Right lobe of liver (tissue), 6 donors: ENCODE measurements around the gene OR13C2. TPM values are rescaled to one million over a fixed set of nuclear protein-coding genes. Genes with fewer than 3 reads are reported as not detected.

Experiments used
- ATAC-seq, 4 donors: fragments of 200-7000 bp; cut with Tn5 transposase; one replicate each; pipeline ENCODE4 v1.9.1; 2020; ENCODE audit warnings: mild to moderate bottlenecking in 4 of 4, moderate library complexity in 4 of 4
- DNase-seq, 3 donors: peaks; one replicate each; pipeline ENCODE4 v3.0.0-alpha.2; 2020
- H3K27ac ChIP-seq, 3 donors: fragments of 200-600 bp; one replicate each; pipeline ENCODE4 v1.8.0; 2022
- H3K27me3 ChIP-seq, 2 donors: fragments of 200-600 bp; one replicate each; pipeline ENCODE4 v1.8.0; 2022
- H3K36me3 ChIP-seq, 4 donors: fragments of 200-600 bp; sonication (generic) in 1 of 4; one replicate each; pipeline versions ENCODE4 v1.5.1 to v1.8.0; 2017 to 2022; ENCODE audit warnings: control low read depth in 1 of 4
- H3K4me1 ChIP-seq, 4 donors: fragments of 200-600 bp; sonication (generic) in 1 of 4; one replicate each; pipeline versions ENCODE4 v1.5.1 to v1.8.0; 2017 to 2022; ENCODE audit warnings: control low read depth in 1 of 4
- H3K4me3 ChIP-seq, 3 donors: fragments of 200-600 bp; one replicate each; pipeline ENCODE4 v1.8.0; 2022
- H3K9me3 ChIP-seq, 4 donors: fragments of 200-600 bp; sonication (generic) in 1 of 4; one replicate each; pipeline versions ENCODE4 v1.5.1 to v1.8.0; 2017 to 2022; ENCODE audit warnings: control low read depth in 1 of 4
- CTCF ChIP-seq, 4 donors: fragments of 200-600 bp in 3 of 4; fragments of 450-650 bp in 1 of 4; IDR thresholded peaks; one replicate each; pipeline versions ENCODE4 v1.5.1 to v1.8.0; 2016 to 2022; ENCODE audit warnings: antibody characterized with exemption in 4 of 4, mild to moderate bottlenecking in 2 of 4
- POLR2A ChIP-seq: fragments of 450-650 bp; IDR thresholded peaks from one replicate; pipeline ENCODE4 v1.6.1; 2017; ENCODE audit warnings: antibody characterized with exemption, mild to moderate bottlenecking
- WGBS: methylation state at CpG from one replicate; pipeline ENCODE4 v1.1.6; 2018; ENCODE audit warnings: low coverage, low lambda C conversion rate; ENCODE audit not compliant: insufficient coverage; ENCODE audit errors: missing lambda C conversion rate; 5-methylcytosine and 5-hydroxymethylcytosine counted together
- intact Hi-C, 2 donors: fragments of 100-400 bp; cut with DNase I; formaldehyde crosslinking; loops; one replicate each; pipeline versions ENCODE4 v1.11.2 to v1.14.1; 2022
- total RNA-seq, 6 experiments: library from RNA; depleted of rRNA in 2 of 6; stranded (reverse); fragments of >200 nt in 2 of 6; fragmentation: NEBNext Ultra II Directional in 3 of 6; extraction: Animal tissue kit (Norgen Biotek cat#: 25700) in 3 of 6; gene quantifications; one replicate each; pipeline versions ENCODE4 v1.1.0 to v1.2.4, GENCODE V29; 2016 to 2023
- donor health status: DM: no; HTN: yes; CAD: no.
- donor health status: DM: no; HTN: no; CAD: no.
- donor health status: DM: no; HTN: no; CAD: no.
- donor health status: DM: no; HTN: yes; CAD: no.
- donor health status: DM: no; HTN: yes; CAD: no.

Gene OR13C2
- total RNA-seq, 6 experiments from 2014 or later, result 0.40 to 1.0 TPM; not detected in 4

DNA sequence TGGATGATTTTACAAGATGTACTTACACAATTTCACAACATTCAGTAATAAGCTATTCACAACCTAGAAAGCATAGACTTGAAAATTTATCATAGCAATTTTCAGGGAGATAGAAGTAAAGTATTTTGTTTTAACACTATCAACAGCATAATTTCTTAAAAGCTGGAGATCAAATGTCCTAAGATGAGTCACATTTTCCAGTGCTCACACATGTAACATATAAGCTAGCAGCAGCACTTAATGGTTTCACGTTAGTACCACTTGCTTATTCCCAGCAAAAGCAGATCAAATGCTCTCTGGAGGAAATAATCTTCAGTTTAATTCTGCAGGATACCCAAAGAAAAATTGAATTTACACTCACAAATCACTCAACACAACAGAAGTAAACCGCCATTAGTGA, 30.0 kb downstream of the OR13C2 start:
- Histone ChIP-seq H3K36me3 (no peaks in the 10 kb centered on the region), H3K9me3 (no peaks in the 10 kb centered on the region), H3K27me3 (no peaks in the 10 kb centered on the region), H3K27ac (no peak overlapping the region), H3K4me1 (no peaks in the 10 kb centered on the region), H3K4me3 (no peak overlapping the region)
- intact Hi-C loops, result no loop called here
- DNase-seq (no peak), ATAC-seq (no peak)
- no peak for TF ChIP-seq POLR2A
- TF ChIP-seq CTCF (IDR thresholded peaks at IDR 0.05), result no peak
- WGBS, result 66% methylated on average over 2 of the region's 2 CpGs

DNA sequence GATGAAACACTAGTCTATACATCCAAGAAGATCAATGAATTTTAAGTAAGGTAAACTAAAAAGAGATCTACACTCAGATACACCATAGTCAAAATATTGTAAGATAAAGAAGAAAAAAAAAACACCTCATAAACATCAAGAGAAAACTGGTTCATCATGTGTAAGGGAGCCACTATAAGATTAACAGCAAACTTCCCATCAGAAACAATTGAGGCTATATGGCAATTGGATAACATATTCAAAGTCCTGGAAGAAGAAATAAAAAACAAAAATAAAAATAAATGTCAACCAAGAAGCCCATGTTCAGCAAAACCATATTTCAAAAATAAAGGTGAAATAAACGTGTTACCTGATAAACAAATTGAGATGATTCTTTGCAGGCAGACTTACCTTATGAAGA, 32.8 kb downstream of the OR13C2 start:
- no peaks in the 10 kb centered on the region for H3K9me3 ChIP-seq
- TF ChIP-seq CTCF (IDR thresholded peaks at IDR 0.05), result no peak
- no peak for TF ChIP-seq POLR2A
- H3K36me3 ChIP-seq, result no peaks in the 10 kb centered on the region
- intact Hi-C loops, result no loop called here
- ATAC-seq (no peak), DNase-seq (no peak)
- no peaks in the 10 kb centered on the region for H3K4me1 ChIP-seq
- H3K27me3 ChIP-seq, result no peaks in the 10 kb centered on the region
- no peak overlapping the region for H3K4me3 ChIP-seq
- H3K27ac ChIP-seq, result no peak overlapping the region
- WGBS, result 67% methylated on average over 1 of the region's 1 CpG

DNA sequence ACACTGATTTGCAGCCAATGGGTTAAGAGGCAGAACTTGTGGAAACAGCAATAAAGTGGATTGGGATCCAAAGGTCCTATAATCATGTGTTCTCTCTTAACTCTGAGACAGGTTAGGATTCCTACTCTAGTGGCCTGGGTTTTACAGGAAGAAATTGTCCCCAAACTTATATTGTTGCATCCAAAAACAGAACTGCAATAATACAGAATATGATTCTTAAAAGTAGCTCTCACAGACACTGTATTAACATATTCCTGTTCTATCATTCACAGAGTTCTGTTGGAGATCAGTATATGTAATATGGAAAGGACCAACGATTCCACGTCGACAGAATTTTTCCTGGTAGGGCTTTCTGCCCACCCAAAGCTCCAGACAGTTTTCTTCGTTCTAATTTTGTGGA, 36.6 kb downstream of the OR13C2 start, which contains the start of gene OR13C8:
OR13C8 (plus strand) TSS at position 301 of the 400 bp plus-strand sequence; CDS start at position 301, 0 bp downstream.
- TF ChIP-seq CTCF (IDR thresholded peaks at IDR 0.05) (no peak), POLR2A (no peak)
- no peak for ATAC-seq
- no peak for DNase-seq
- H3K27me3 ChIP-seq, result no peaks in the 10 kb centered on the region
- no peaks in the 10 kb centered on the region for H3K4me1 ChIP-seq
- H3K9me3 ChIP-seq, result no peaks in the 10 kb centered on the region
- no peak within 1 kb of the TSS for H3K4me3 ChIP-seq
- H3K27ac ChIP-seq, result no peak within 1 kb of the TSS
- intact Hi-C loops, result loop anchor here in 1 of 2 donors (10.0 kb wide), 1 partner anchor 64 kb away; the partner anchor contains the start of gene OR13F1
- H3K36me3 ChIP-seq, result no peaks in the 10 kb centered on the region
- WGBS, result 72% methylated on average over 4 of the region's 4 CpGs

DNA sequence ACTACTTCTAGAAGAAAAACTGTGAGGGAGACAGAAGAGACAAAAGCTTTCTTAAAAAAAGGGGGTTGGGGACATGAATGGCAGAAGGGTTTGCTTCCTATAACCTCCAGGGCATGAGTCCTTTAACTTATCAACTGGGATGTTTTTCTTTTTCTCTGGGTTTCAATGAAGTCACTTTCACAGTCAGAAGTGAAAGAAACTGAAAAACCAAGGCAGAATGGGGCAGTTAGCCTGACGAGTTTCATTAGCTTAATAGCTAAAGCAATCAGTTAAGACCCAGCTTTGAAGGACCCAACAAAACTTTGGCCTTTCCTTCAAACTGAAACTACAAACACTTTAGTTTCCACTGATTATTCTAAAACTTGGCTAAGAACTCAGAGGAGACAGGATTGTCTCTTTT, 41.1 kb downstream of the OR13C2 start:
- Histone ChIP-seq H3K36me3 (no peaks in the 10 kb centered on the region), H3K9me3 (no peaks in the 10 kb centered on the region), H3K27ac (no peak overlapping the region), H3K27me3 (no peaks in the 10 kb centered on the region), H3K4me1 (no peaks in the 10 kb centered on the region), H3K4me3 (no peak overlapping the region)
- TF ChIP-seq POLR2A, result no peak
- no peak for TF ChIP-seq CTCF (IDR thresholded peaks at IDR 0.05)
- WGBS, result 42% methylated on average over 1 of the region's 1 CpG
- DNase-seq (no peak), ATAC-seq (no peak)
- intact Hi-C loops, result loop anchor here in 1 of 2 donors (10.0 kb wide), 1 partner anchor 60 kb away; the partner anchor contains the start of gene OR13F1
